Activated naive CD4-positive, alpha-beta T cell treated with Interleukin-2 at 50 U/mL for 16 hours (primary cell): Measurements from ENCODE around the gene NT5E.

Experiments used
- DNase-seq: peaks from one replicate; pipeline ENCODE4 v3.0.0-alpha.2; 2020

The NT5E gene

GRCh38 chr6:85460921-85461797 is 11.3 kb downstream of the NT5E start:
- DNase-seq: no peak

GRCh38 chr6:85461798-85462170 is 11.9 kb downstream of the NT5E start:
- DNase-seq: no peak

GRCh38 chr6:85462673-85463072 is 12.8 kb downstream of the NT5E start:
- no peak for DNase-seq

GRCh38 chr6:85463621-85464259 is 13.9 kb downstream of the NT5E start:
- no peak for DNase-seq

GRCh38 chr6:85464260-85464644 is 14.4 kb downstream of the NT5E start:
- peak; percentile 44 for DNase-seq

- no peak for DNase-seq
Observed at GRCh38 chr6:85464722-85465150, 14.9 kb downstream of the NT5E start.

- DNase-seq: no peak
Observed at GRCh38 chr6:85465762-85466161, 15.9 kb downstream of the NT5E start.

GRCh38 chr6:85468326-85468725 is 18.4 kb downstream of the NT5E start:
- no peak for DNase-seq

- no peak for DNase-seq
Observed at GRCh38 chr6:85469276-85470022, 19.6 kb downstream of the NT5E start.

- DNase-seq: no peak
Observed at GRCh38 chr6:85470023-85470410, 20.1 kb downstream of the NT5E start.

- no peak for DNase-seq
Observed at GRCh38 chr6:85472744-85473143, 22.9 kb downstream of the NT5E start.

- DNase-seq: no peak
Observed at GRCh38 chr6:85473748-85474147, 23.9 kb downstream of the NT5E start.

GRCh38 chr6:85476532-85476931 is 26.6 kb downstream of the NT5E start:
- no peak for DNase-seq

GRCh38 chr6:85479208-85479607 is 29.3 kb downstream of the NT5E start:
- no peak for DNase-seq

GRCh38 chr6:85482206-85482904 is 32.5 kb downstream of the NT5E start:
- no peak for DNase-seq

- peak; percentile 82 for DNase-seq
Observed at GRCh38 chr6:85482905-85483700, 33.2 kb downstream of the NT5E start.

GRCh38 chr6:85483846-85484245 is 34.0 kb downstream of the NT5E start:
- no peak for DNase-seq

- DNase-seq: no peak
Observed at GRCh38 chr6:85484948-85485347, 35.1 kb downstream of the NT5E start.

GRCh38 chr6:85490516-85491248 is 40.8 kb downstream of the NT5E start:
- DNase-seq: no peak

- DNase-seq: no peak
Observed at GRCh38 chr6:85493389-85493788, 43.5 kb downstream of the NT5E start.
